ENCODE results near the gene USP32. TPM values are rescaled to one million over a fixed set of nuclear protein-coding genes. Genes with fewer than 3 reads are reported as not detected.

Gene USP32
- total and polyA plus RNA-seq, 2 donors (not counting 3 experiments of a cell fraction or from before 2014, with no cell fraction given) = 15.7 to 52.9 TPM

- no peaks in the 10 kb centered on the region for H3K9me3 ChIP-seq (replicated peaks; ENCODE audit: control insufficient read depth, insufficient read depth, low read length)
- no peak overlapping the region for H3K4me3 ChIP-seq (replicated peaks in 1 of 3; ENCODE audit: insufficient read depth in 1 of 3, low read depth in 1 of 3, low read length in 3 of 3)
- H4K20me1 ChIP-seq (replicated peaks; ENCODE audit: control insufficient read depth, extremely low read depth, insufficient read depth, low read length) = peaks cover 4% of the 10 kb centered on the region
- no TSS peak for BruUV-seq (replicated peaks)
- TF ChIP-seq MYC (IDR thresholded peaks at IDR 0.05; ENCODE audit: low read depth, low read length) (no peak), EZH2 (IDR thresholded peaks at IDR 0.05; ENCODE audit: borderline replicate concordance, low read depth, low read length, severe bottlenecking) (no peak)
- peaks cover 4% of the 10 kb centered on the region for H3K4me1 ChIP-seq (ENCODE audit: control insufficient read depth, extremely low read depth, insufficient read depth, low read length)
- ChIA-PET POLR2A (no interaction called here), CTCF (interaction anchor here (1.0 to 3.1 kb wide), 5 partner anchors 8 to 125 kb away, joined by 3 to 17 read pairs (median 6); no protein-coding TSS in a partner anchor)
- peaks cover 44% of the 10 kb centered on the region for H3K79me2 ChIP-seq (ENCODE audit: control insufficient read depth, insufficient read depth, low read length)
- DNase-seq (ENCODE audit: low read depth, low spot score) (no peak), FAIRE-seq (no peak)
- peaks cover 3% of the 10 kb centered on the region for H3K9me1 ChIP-seq (replicated peaks; ENCODE audit: control insufficient read depth, extremely low read depth, insufficient read depth, low read length)
- no peak overlapping the region for H3K27ac ChIP-seq (ENCODE audit: insufficient read depth, low read depth, low read length)
- H2AFZ ChIP-seq (ENCODE audit: low read depth, low read length) = no peak overlapping the region
- H3K9ac ChIP-seq (replicated peaks; ENCODE audit: extremely low read depth, insufficient read depth, low read length) = no peak overlapping the region
- no peaks in the 10 kb centered on the region for H3K36me3 ChIP-seq (ENCODE audit: control insufficient read depth in 2 of 2, extremely low read depth in 1 of 2, insufficient read depth in 2 of 2, low read length in 2 of 2)
- intact Hi-C loops (cut with micrococcal nuclease) = no loop called here
- dilution Hi-C loops (cut with MboI; ENCODE audit: extremely low pct_ligation_motif_present, low sequenced_read_pairs) = no loop called here
- H3K4me2 ChIP-seq (ENCODE audit: insufficient read depth, low read length) = no peak overlapping the region
- H3K27me3 ChIP-seq (ENCODE audit: control insufficient read depth in 2 of 2, insufficient read depth in 2 of 2, low read length in 2 of 2) = no peaks in the 10 kb centered on the region
Observed at GRCh38 chr17:60356940-60357339, 35.0 kb downstream of the USP32 start.

- H3K27me3 ChIP-seq (ENCODE audit: control insufficient read depth in 2 of 2, insufficient read depth in 2 of 2, low read length in 2 of 2) = no peaks in the 10 kb centered on the region
- DNase-seq (ENCODE audit: low read depth, low spot score) = no peak
- no TSS peak for BruUV-seq (replicated peaks)
- peaks cover 45% of the 10 kb centered on the region for H3K79me2 ChIP-seq (ENCODE audit: control insufficient read depth, insufficient read depth, low read length)
- ChIA-PET POLR2A (no interaction called here), CTCF (interaction anchor here (1.0 to 3.1 kb wide), 5 partner anchors 9 to 124 kb away, joined by 3 to 17 read pairs (median 6); no protein-coding TSS in a partner anchor)
- intact Hi-C loops (cut with micrococcal nuclease) (no loop called here), dilution Hi-C loops (cut with MboI; ENCODE audit: extremely low pct_ligation_motif_present, low sequenced_read_pairs) (no loop called here)
- H3K4me1 ChIP-seq (ENCODE audit: control insufficient read depth, extremely low read depth, insufficient read depth, low read length) = peaks cover 4% of the 10 kb centered on the region
- FAIRE-seq = no peak
- no peaks in the 10 kb centered on the region for H3K9me3 ChIP-seq (replicated peaks; ENCODE audit: control insufficient read depth, insufficient read depth, low read length)
- no peak for TF ChIP-seq EZH2 (IDR thresholded peaks at IDR 0.05; ENCODE audit: borderline replicate concordance, low read depth, low read length, severe bottlenecking)
- TF ChIP-seq CTCF (IDR thresholded peaks at IDR 0.05; ENCODE audit: extremely low read depth in 1 of 2, insufficient read depth in 1 of 2, low read depth in 1 of 2, low read length in 2 of 2) = no peak
- no peak for TF ChIP-seq MAX (IDR thresholded peaks at IDR 0.05; ENCODE audit: insufficient read depth, insufficient read length)
- TF ChIP-seq JUN (IDR thresholded peaks at IDR 0.05; ENCODE audit: borderline replicate concordance, insufficient read depth, insufficient read length, low read depth) = no peak
- TF ChIP-seq POLR2AphosphoS5 (IDR thresholded peaks at IDR 0.05; ENCODE audit: insufficient read depth, low read depth, low read length) = no peak
- no peak for TF ChIP-seq FOS (IDR thresholded peaks at IDR 0.05; ENCODE audit: borderline replicate concordance, insufficient read depth, low read length)
- no peak for TF ChIP-seq POLR2A (IDR thresholded peaks at IDR 0.05; ENCODE audit: low read depth, low read length)
- no peak for TF ChIP-seq GATA2 (IDR thresholded peaks at IDR 0.05; ENCODE audit: insufficient read depth, insufficient read length, low read depth, low read length)
- TF ChIP-seq MYC (IDR thresholded peaks at IDR 0.05; ENCODE audit: low read depth, low read length) = no peak
- no peak overlapping the region for H3K4me3 ChIP-seq (replicated peaks in 1 of 3; ENCODE audit: insufficient read depth in 1 of 3, low read depth in 1 of 3, low read length in 3 of 3)
- no peak overlapping the region for H3K27ac ChIP-seq (ENCODE audit: insufficient read depth, low read depth, low read length)
- peaks cover 4% of the 10 kb centered on the region for H4K20me1 ChIP-seq (replicated peaks; ENCODE audit: control insufficient read depth, extremely low read depth, insufficient read depth, low read length)
- no peaks in the 10 kb centered on the region for H3K36me3 ChIP-seq (ENCODE audit: control insufficient read depth in 2 of 2, extremely low read depth in 1 of 2, insufficient read depth in 2 of 2, low read length in 2 of 2)
- H2AFZ ChIP-seq (ENCODE audit: low read depth, low read length) = no peak overlapping the region
- H3K9me1 ChIP-seq (replicated peaks; ENCODE audit: control insufficient read depth, extremely low read depth, insufficient read depth, low read length) = peaks cover 3% of the 10 kb centered on the region
- no peak overlapping the region for H3K9ac ChIP-seq (replicated peaks; ENCODE audit: extremely low read depth, insufficient read depth, low read length)
- no peak overlapping the region for H3K4me2 ChIP-seq (ENCODE audit: insufficient read depth, low read length)
Observed at GRCh38 chr17:60355663-60356594, 36.0 kb downstream of the USP32 start.

Data from endothelial cell of umbilical vein (primary cell).